Astrocyte (in vitro differentiated cells and primary cell): ENCODE measurements around the gene SLC19A1.

Experiments
- CTCF ChIP-seq: IDR thresholded peaks from 2 replicates; pipeline ENCODE4 v1.5.1; 2011; ENCODE audit warnings: low read depth, mild to moderate bottlenecking, inconsistent platforms, low read length, moderate library complexity; ENCODE audit not compliant: insufficient read depth
- EZH2 ChIP-seq: IDR thresholded peaks from 2 replicates; pipeline ENCODE4 v1.6.1; 2012; ENCODE audit warnings: mild to moderate bottlenecking, low read length, inconsistent platforms; ENCODE audit not compliant: insufficient read depth

GRCh38 chr21:45570071-45570470, 27.8 kb upstream of the SLC19A1 start:
- no peak for TF ChIP-seq CTCF
- TF ChIP-seq EZH2, result no peak
